ENCODE results near the gene CARMIL1. TPM values are rescaled to one million over a fixed set of nuclear protein-coding genes. Genes with fewer than 3 reads are reported as not detected.
"Not testable (repeated sequence)": the region's sequence is repeated elsewhere in the genome, so short reads cannot be mapped to it uniquely, and the experiment has no call there.

CARMIL1 gene
- total RNA-seq, 1 donor from 2014 or later: 1.7 TPM

GRCh38 chr6:25381077-25381476 lies 101.9 kb downstream of the CARMIL1 start:
- Mint-ChIP-seq H3K9me3 (peaks cover 7% of the 10 kb centered on the region), H3K36me3 (ENCODE audit: low read depth) (peaks cover 2% of the 10 kb centered on the region), H3K4me1 (ENCODE audit: low read depth) (no peaks in the 10 kb centered on the region), H3K4me3 (no peak overlapping the region), H3K27me3 (ENCODE audit: insufficient read depth) (no peaks in the 10 kb centered on the region), H3K27ac (no peak overlapping the region)
- no peak for DNase-seq (ENCODE audit: low spot score)
- intact Hi-C loops (cut with micrococcal nuclease): no loop called here

GRCh38 chr6:25382476-25382875 lies 103.3 kb downstream of the CARMIL1 start:
- intact Hi-C loops (cut with micrococcal nuclease); H3K27me3 Mint-ChIP-seq (ENCODE audit: insufficient read depth); DNase-seq (ENCODE audit: low spot score); H3K27ac Mint-ChIP-seq; H3K4me3 Mint-ChIP-seq; H3K4me1 Mint-ChIP-seq (ENCODE audit: low read depth); H3K9me3 Mint-ChIP-seq; H3K36me3 Mint-ChIP-seq (ENCODE audit: low read depth): not testable (repeated sequence)

- H3K36me3 Mint-ChIP-seq (ENCODE audit: low read depth): peaks cover 2% of the 10 kb centered on the region
- no peak for DNase-seq (ENCODE audit: low spot score)
- no peaks in the 10 kb centered on the region for H3K27me3 Mint-ChIP-seq (ENCODE audit: insufficient read depth)
- peaks cover 13% of the 10 kb centered on the region for H3K4me1 Mint-ChIP-seq (ENCODE audit: low read depth)
- H3K4me3 Mint-ChIP-seq: no peak overlapping the region
- H3K9me3 Mint-ChIP-seq: peaks cover 7% of the 10 kb centered on the region
- no peak overlapping the region for H3K27ac Mint-ChIP-seq
- intact Hi-C loops (cut with micrococcal nuclease): no loop called here
These were observed 105.1 kb downstream of the CARMIL1 start for GRCh38 chr6:25384234-25384633.

GRCh38 chr6:25384967-25385366 lies 105.8 kb downstream of the CARMIL1 start:
- Mint-ChIP-seq H3K9me3 (peaks cover 7% of the 10 kb centered on the region), H3K27me3 (ENCODE audit: insufficient read depth) (no peaks in the 10 kb centered on the region), H3K36me3 (ENCODE audit: low read depth) (peaks cover 2% of the 10 kb centered on the region), H3K27ac (no peak overlapping the region), H3K4me1 (ENCODE audit: low read depth) (peaks cover 19% of the 10 kb centered on the region), H3K4me3 (no peak overlapping the region)
- no peak for DNase-seq (ENCODE audit: low spot score)
- intact Hi-C loops (cut with micrococcal nuclease): no loop called here

GRCh38 chr6:25387483-25387882 lies 108.3 kb downstream of the CARMIL1 start:
- peaks cover 19% of the 10 kb centered on the region for H3K4me1 Mint-ChIP-seq (ENCODE audit: low read depth)

GRCh38 chr6:25387911-25388310 lies 108.7 kb downstream of the CARMIL1 start:
- Mint-ChIP-seq H3K27me3 (ENCODE audit: insufficient read depth) (no peaks in the 10 kb centered on the region), H3K27ac (no peak overlapping the region), H3K4me1 (ENCODE audit: low read depth) (peaks cover 19% of the 10 kb centered on the region), H3K4me3 (no peak overlapping the region), H3K36me3 (ENCODE audit: low read depth) (peaks cover 2% of the 10 kb centered on the region), H3K9me3 (no peaks in the 10 kb centered on the region)
- intact Hi-C loops (cut with micrococcal nuclease): no loop called here
- no peak for DNase-seq (ENCODE audit: low spot score)

More at GRCh38 chr6:25387483-25387882, 108.3 kb downstream of the CARMIL1 start:
- no peak overlapping the region for H3K27ac Mint-ChIP-seq
- H3K36me3 Mint-ChIP-seq (ENCODE audit: low read depth): peaks cover 2% of the 10 kb centered on the region
- H3K27me3 Mint-ChIP-seq (ENCODE audit: insufficient read depth): no peaks in the 10 kb centered on the region
- no peaks in the 10 kb centered on the region for H3K9me3 Mint-ChIP-seq
- DNase-seq (ENCODE audit: low spot score): no peak
- H3K4me3 Mint-ChIP-seq: no peak overlapping the region
- intact Hi-C loops (cut with micrococcal nuclease): no loop called here

GRCh38 chr6:25388776-25389175 lies 109.6 kb downstream of the CARMIL1 start:
- DNase-seq (ENCODE audit: low spot score): no peak
- Mint-ChIP-seq H3K9me3 (no peaks in the 10 kb centered on the region), H3K27me3 (ENCODE audit: insufficient read depth) (no peaks in the 10 kb centered on the region), H3K4me3 (no peak overlapping the region), H3K27ac (no peak overlapping the region), H3K4me1 (ENCODE audit: low read depth) (peaks cover 19% of the 10 kb centered on the region), H3K36me3 (ENCODE audit: low read depth) (peaks cover 2% of the 10 kb centered on the region)
- intact Hi-C loops (cut with micrococcal nuclease): no loop called here

GRCh38 chr6:25389471-25389870 lies 110.3 kb downstream of the CARMIL1 start:
- H3K27ac Mint-ChIP-seq: no peak overlapping the region
- peaks cover 19% of the 10 kb centered on the region for H3K4me1 Mint-ChIP-seq (ENCODE audit: low read depth)
- H3K36me3 Mint-ChIP-seq (ENCODE audit: low read depth): peaks cover 2% of the 10 kb centered on the region
- no peak for DNase-seq (ENCODE audit: low spot score)
- intact Hi-C loops (cut with micrococcal nuclease): no loop called here
- no peak overlapping the region for H3K4me3 Mint-ChIP-seq
- no peaks in the 10 kb centered on the region for H3K27me3 Mint-ChIP-seq (ENCODE audit: insufficient read depth)
- no peaks in the 10 kb centered on the region for H3K9me3 Mint-ChIP-seq

GRCh38 chr6:25392372-25392771 lies 113.2 kb downstream of the CARMIL1 start:
- Mint-ChIP-seq H3K4me1 (ENCODE audit: low read depth) (peaks cover 18% of the 10 kb centered on the region), H3K27me3 (ENCODE audit: insufficient read depth) (peaks cover 2% of the 10 kb centered on the region), H3K36me3 (ENCODE audit: low read depth) (peaks cover 2% of the 10 kb centered on the region), H3K27ac (no peak overlapping the region), H3K4me3 (no peak overlapping the region), H3K9me3 (no peaks in the 10 kb centered on the region)
- intact Hi-C loops (cut with micrococcal nuclease): no loop called here
- DNase-seq (ENCODE audit: low spot score): no peak

GRCh38 chr6:25395731-25396130 lies 116.6 kb downstream of the CARMIL1 start:
- Mint-ChIP-seq H3K27ac (no peak overlapping the region), H3K4me1 (ENCODE audit: low read depth) (no peaks in the 10 kb centered on the region), H3K27me3 (ENCODE audit: insufficient read depth) (peaks cover 8% of the 10 kb centered on the region), H3K4me3 (no peak overlapping the region), H3K36me3 (ENCODE audit: low read depth) (no peaks in the 10 kb centered on the region), H3K9me3 (no peaks in the 10 kb centered on the region)
- no peak for DNase-seq (ENCODE audit: low spot score)
- intact Hi-C loops (cut with micrococcal nuclease): no loop called here

GRCh38 chr6:25397406-25397805 lies 118.2 kb downstream of the CARMIL1 start:
- Mint-ChIP-seq H3K4me1 (ENCODE audit: low read depth) (no peaks in the 10 kb centered on the region), H3K27ac (no peak overlapping the region), H3K36me3 (ENCODE audit: low read depth) (no peaks in the 10 kb centered on the region), H3K27me3 (ENCODE audit: insufficient read depth) (peaks cover 9% of the 10 kb centered on the region), H3K4me3 (no peak overlapping the region), H3K9me3 (no peaks in the 10 kb centered on the region)
- DNase-seq (ENCODE audit: low spot score): no peak
- intact Hi-C loops (cut with micrococcal nuclease): no loop called here

GRCh38 chr6:25399885-25400284 lies 120.7 kb downstream of the CARMIL1 start:
- Mint-ChIP-seq H3K27ac (no peak overlapping the region), H3K9me3 (no peaks in the 10 kb centered on the region), H3K36me3 (ENCODE audit: low read depth) (no peaks in the 10 kb centered on the region), H3K27me3 (ENCODE audit: insufficient read depth) (peaks cover 9% of the 10 kb centered on the region), H3K4me1 (ENCODE audit: low read depth) (no peaks in the 10 kb centered on the region), H3K4me3 (no peak overlapping the region)
- DNase-seq (ENCODE audit: low spot score): no peak
- intact Hi-C loops (cut with micrococcal nuclease): no loop called here

GRCh38 chr6:25401711-25402110 lies 122.5 kb downstream of the CARMIL1 start:
- peaks cover 9% of the 10 kb centered on the region for H3K27me3 Mint-ChIP-seq (ENCODE audit: insufficient read depth)
- no peaks in the 10 kb centered on the region for H3K4me1 Mint-ChIP-seq (ENCODE audit: low read depth)
- DNase-seq (ENCODE audit: low spot score): no peak
- intact Hi-C loops (cut with micrococcal nuclease): no loop called here
- H3K36me3 Mint-ChIP-seq (ENCODE audit: low read depth): no peaks in the 10 kb centered on the region
- no peak overlapping the region for H3K4me3 Mint-ChIP-seq
- no peak overlapping the region for H3K27ac Mint-ChIP-seq
- no peaks in the 10 kb centered on the region for H3K9me3 Mint-ChIP-seq

- Mint-ChIP-seq H3K27ac (no peak overlapping the region), H3K27me3 (ENCODE audit: insufficient read depth) (peaks cover 9% of the 10 kb centered on the region), H3K4me3 (no peak overlapping the region), H3K9me3 (no peaks in the 10 kb centered on the region), H3K36me3 (ENCODE audit: low read depth) (no peaks in the 10 kb centered on the region), H3K4me1 (ENCODE audit: low read depth) (no peaks in the 10 kb centered on the region)
- intact Hi-C loops (cut with micrococcal nuclease): no loop called here
- DNase-seq (ENCODE audit: low spot score): no peak
These were observed 123.0 kb downstream of the CARMIL1 start for GRCh38 chr6:25402125-25402524.

Measured in activated T-helper 1 cell treated with anti-CD3 and anti-CD28 coated beads, Interleukin-12 subunit alpha, Interleukin-12 subunit beta, Interleukin-2, Interleukin-4 antibody, amounts not matched to agents 30 ng/mL and 10 ng/mL and 1 ng/mL, durations not matched to agents 14 hours and 24 hours and 36 hours (primary cell).